GM23338 (cell line): Measurements from ENCODE around the gene FAM47E.

Source experiments
- CREB1 ChIP-seq: fragments of 250-450 bp; sonication (Bioruptor Pico); IDR thresholded peaks from 2 replicates; pipeline ENCODE4 v1.5.0; 2020; ENCODE audit warnings: low read depth, mild to moderate bottlenecking, moderate library complexity
- TF ChIP-seq, protein P1 (sequence below), 2 experiments: fragments of 200-600 bp in 1 of 2; sonication (generic) in 1 of 2; conservative IDR thresholded peaks; 2 replicates each; pipeline versions ENCODE4 v1.5.1 to v1.6.1; 2016 to 2017; ENCODE audit warnings: antibody characterized with exemption in 2 of 2, low read depth in 2 of 2, mild to moderate bottlenecking in 2 of 2, moderate library complexity in 1 of 2

DNA sequence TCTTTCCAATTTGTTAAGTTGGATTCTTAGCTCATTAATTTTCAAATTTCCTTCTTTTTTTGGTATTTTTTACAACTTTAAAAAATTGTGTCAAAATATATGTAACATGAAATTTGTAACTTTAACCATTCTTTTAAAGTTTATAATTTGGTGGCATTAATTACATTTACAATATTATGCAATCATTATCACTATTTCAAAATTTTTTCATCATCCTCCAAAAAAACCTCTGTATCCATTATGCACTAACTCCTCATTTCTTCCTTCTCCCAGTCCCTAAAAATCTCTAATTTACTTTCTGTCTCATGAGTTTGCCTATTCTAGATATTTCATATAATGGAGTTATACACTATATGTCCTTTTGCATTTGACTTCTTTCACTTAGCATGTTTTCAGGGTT is 4.7 kb upstream of the FAM47E start:
- TF ChIP-seq, protein P1, sequence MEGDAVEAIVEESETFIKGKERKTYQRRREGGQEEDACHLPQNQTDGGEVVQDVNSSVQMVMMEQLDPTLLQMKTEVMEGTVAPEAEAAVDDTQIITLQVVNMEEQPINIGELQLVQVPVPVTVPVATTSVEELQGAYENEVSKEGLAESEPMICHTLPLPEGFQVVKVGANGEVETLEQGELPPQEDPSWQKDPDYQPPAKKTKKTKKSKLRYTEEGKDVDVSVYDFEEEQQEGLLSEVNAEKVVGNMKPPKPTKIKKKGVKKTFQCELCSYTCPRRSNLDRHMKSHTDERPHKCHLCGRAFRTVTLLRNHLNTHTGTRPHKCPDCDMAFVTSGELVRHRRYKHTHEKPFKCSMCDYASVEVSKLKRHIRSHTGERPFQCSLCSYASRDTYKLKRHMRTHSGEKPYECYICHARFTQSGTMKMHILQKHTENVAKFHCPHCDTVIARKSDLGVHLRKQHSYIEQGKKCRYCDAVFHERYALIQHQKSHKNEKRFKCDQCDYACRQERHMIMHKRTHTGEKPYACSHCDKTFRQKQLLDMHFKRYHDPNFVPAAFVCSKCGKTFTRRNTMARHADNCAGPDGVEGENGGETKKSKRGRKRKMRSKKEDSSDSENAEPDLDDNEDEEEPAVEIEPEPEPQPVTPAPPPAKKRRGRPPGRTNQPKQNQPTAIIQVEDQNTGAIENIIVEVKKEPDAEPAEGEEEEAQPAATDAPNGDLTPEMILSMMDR (conservative IDR thresholded peaks at IDR 0.05; ENCODE audit: low read depth in 2 of 2), result no peak
- no peak for TF ChIP-seq CREB1 (CRISPR knock-in tag)
